BLaER1 treated with 17β-estradiol and CSF1 and Interleukin-3, amounts not matched to agents 10 nM and 100 nM (cell line): ENCODE measurements around the gene CDR2L.

Experiments used
- H3K27ac ChIP-seq, 11 experiments: shearing (Covaris generic); formaldehyde crosslinking; 2 replicates each; pipeline ENCODE4 v1.8.1; 2022
- H3K27me3 ChIP-seq, 11 experiments: shearing (Covaris generic); formaldehyde crosslinking; 2 replicates each; pipeline ENCODE4 v1.8.1; 2022
- H3K36me3 ChIP-seq, 11 experiments: shearing (Covaris generic); formaldehyde crosslinking; 2 replicates each; pipeline ENCODE4 v1.8.1; 2022
- H3K4me1 ChIP-seq, 10 experiments: shearing (Covaris generic); formaldehyde crosslinking; 2 replicates each; pipeline ENCODE4 v1.8.1; 2022
- H3K4me2 ChIP-seq, 11 experiments: shearing (Covaris generic); formaldehyde crosslinking; 2 replicates each; pipeline ENCODE4 v1.8.1; 2022
- H3K4me3 ChIP-seq, 10 experiments: shearing (Covaris generic); formaldehyde crosslinking; 2 replicates each; pipeline ENCODE4 v1.8.1; 2022
- H3K9ac ChIP-seq, 11 experiments: shearing (Covaris generic); formaldehyde crosslinking; 2 replicates each; pipeline ENCODE4 v1.8.1; 2022
- H3K9me3 ChIP-seq, 11 experiments: shearing (Covaris generic); formaldehyde crosslinking; replicated peaks in 1 of 11; 2 replicates each; pipeline ENCODE4 v1.8.1; 2022
- H4K20me1 ChIP-seq, 11 experiments: shearing (Covaris generic); formaldehyde crosslinking; 2 replicates each; pipeline ENCODE4 v1.8.1; 2022
- Cebpa-rat ChIP-seq, 11 experiments: shearing (Covaris generic); IDR thresholded peaks; 2 replicates each; pipeline ENCODE4 v1.8.1; 2022

CDR2L gene

DNA sequence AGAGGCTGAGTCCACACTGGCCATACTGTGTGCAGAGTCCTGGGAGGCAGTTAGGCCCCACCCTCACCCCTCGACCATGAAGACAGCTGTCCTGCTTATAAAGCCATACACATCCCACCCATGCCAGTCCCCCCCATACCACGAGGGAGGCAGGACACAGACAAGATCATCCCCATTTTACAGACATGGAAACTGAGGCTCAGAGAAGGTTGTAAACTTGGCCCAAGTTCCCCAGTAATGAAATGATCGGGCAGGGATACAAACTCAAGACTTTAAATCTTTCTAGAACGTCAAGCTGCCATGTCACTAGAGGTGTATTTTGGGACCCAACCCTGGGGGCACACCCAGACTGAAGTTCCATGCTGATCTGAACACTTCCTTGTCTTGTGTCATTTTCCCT lies 31.3 kb upstream of the CDR2L start:
- Histone ChIP-seq H3K4me1 (peaks cover 6 to 28% (median 12%) of the 10 kb centered on the region in 10 experiments; a peak in 14 of 20 replicates), H3K9ac (no peak overlapping the region), H3K4me2 (peak overlapping the region in 1 of 11 experiments; percentile 21; a peak in 3 of 22 replicates), H3K4me3 (no peak overlapping the region), H3K27ac (no peak overlapping the region), H3K27me3 (no peaks in the 10 kb centered on the region; a peak in 1 of 22 replicates), H4K20me1 (peaks cover 0 to 10% (median 0%) of the 10 kb centered on the region in 11 experiments; a peak in 3 of 22 replicates), H3K9me3 (no peaks in the 10 kb centered on the region), H3K36me3 (no peaks in the 10 kb centered on the region)
- no peak for TF ChIP-seq Cebpa-rat (IDR thresholded peaks at IDR 0.05)

DNA sequence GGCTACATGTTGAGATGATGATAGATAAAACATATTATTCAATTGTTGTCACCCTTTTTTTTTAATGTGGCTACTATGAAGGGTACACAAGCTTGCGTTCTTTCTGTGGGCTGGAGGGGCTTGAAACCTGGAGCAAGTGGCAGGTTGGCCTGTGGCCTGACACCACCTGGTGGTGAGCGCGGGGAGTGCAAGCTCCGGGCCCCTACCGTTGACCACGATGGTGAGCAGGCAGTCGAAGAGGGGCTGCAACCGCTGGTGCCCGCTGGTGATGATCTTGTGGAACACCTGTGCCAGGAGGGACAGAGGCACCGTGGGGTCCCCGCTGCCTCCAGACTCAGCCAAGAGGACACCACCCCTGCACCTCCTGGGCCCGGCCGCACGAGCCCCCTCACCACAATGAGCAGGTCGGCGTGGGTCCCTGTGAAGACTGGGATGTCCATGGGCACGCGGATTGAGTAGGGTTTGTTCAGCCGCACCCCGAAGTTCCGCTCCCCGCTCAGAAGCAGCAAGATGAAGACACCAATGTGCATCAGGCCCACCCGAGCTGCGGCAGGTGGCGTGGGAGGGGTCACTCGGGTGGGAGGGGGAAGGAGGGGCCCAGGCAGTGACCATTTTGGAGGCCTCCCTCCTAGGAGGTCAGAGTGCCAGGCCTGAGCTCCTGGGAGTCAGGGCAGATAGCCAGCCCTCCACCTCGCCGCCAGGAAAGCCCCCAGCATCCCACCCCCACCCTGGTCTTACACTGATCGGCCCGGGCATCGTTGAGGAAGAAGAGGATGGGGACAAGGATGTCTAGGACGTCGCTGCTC lies 29.3 kb upstream of the CDR2L start:
- peaks cover 6 to 28% (median 12%) of the 10 kb centered on the region in 10 experiments; a peak in 14 of 20 replicates for H3K4me1 ChIP-seq
- no peaks in the 10 kb centered on the region; a peak in 1 of 22 replicates for H3K27me3 ChIP-seq
- TF ChIP-seq Cebpa-rat (IDR thresholded peaks at IDR 0.05): no peak
- H4K20me1 ChIP-seq: peaks cover 0 to 10% (median 0%) of the 10 kb centered on the region in 11 experiments; a peak in 2 of 22 replicates
- H3K27ac ChIP-seq: no peak overlapping the region
- no peak overlapping the region for H3K9ac ChIP-seq
- H3K4me3 ChIP-seq: no peak overlapping the region
- no peaks in the 10 kb centered on the region for H3K9me3 ChIP-seq
- H3K4me2 ChIP-seq: no peak overlapping the region
- no peaks in the 10 kb centered on the region for H3K36me3 ChIP-seq

- H3K4me3 ChIP-seq: no peak overlapping the region
- peaks cover 0 to 18% (median 9%) of the 10 kb centered on the region in 10 experiments; a peak in 13 of 20 replicates for H3K4me1 ChIP-seq
- H3K36me3 ChIP-seq: no peaks in the 10 kb centered on the region
- H3K9ac ChIP-seq: no peak overlapping the region
- peaks cover 0 to 10% (median 0%) of the 10 kb centered on the region in 11 experiments; a peak in 2 of 22 replicates for H4K20me1 ChIP-seq
- H3K27me3 ChIP-seq: no peaks in the 10 kb centered on the region
- H3K9me3 ChIP-seq: no peaks in the 10 kb centered on the region
- peak overlapping the region in 1 of 11 experiments; percentile 3; a peak in 1 of 22 replicates for H3K4me2 ChIP-seq
- no peak overlapping the region for H3K27ac ChIP-seq
- no peak for TF ChIP-seq Cebpa-rat (IDR thresholded peaks at IDR 0.05)
These were observed 27.5 kb upstream of the CDR2L start for GRCh38 chr17:74959826-74960515.

DNA sequence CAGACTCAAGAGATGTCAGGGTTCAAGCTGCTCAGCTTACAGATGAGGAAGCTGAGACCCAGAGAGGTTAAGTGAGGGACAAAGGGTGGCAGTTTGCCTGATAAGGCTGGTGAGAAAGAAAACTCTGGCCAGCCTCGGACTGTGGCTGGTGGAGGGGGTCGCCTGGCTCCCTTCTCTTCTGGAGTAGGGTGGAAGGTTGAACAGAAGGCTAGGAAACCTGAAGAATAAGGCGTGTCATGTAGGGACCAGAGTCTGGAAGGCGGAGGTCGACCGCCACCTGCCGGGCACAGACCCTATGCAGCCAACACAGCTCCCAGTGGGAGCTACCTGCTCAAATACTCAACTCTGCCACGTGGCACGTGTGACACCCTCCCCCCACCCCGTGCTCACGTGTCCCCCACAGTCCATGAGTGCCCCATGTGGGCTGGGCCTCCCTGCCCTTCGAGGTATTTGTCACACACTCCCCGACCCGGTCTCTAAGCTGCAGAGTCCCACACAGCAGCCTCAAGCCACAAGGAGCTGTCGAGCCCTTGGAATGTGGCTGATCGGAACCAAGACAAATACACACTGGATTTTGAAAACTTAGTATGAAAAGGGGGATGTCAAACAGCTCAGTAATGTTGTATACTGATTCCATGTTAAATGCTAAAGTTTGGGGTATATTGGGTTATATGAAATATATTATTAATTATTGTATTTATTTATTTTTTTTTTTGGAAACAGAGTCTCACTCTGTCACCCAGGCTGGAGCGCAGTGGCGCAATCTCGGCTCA lies 26.7 kb upstream of the CDR2L start:
- Histone ChIP-seq H3K9me3 (no peaks in the 10 kb centered on the region), H3K9ac (no peak overlapping the region), H3K36me3 (no peaks in the 10 kb centered on the region), H3K4me1 (peaks cover 0 to 11% (median 2%) of the 10 kb centered on the region in 10 experiments; a peak in 7 of 20 replicates), H3K4me3 (no peak overlapping the region), H3K4me2 (peak overlapping the region in 2 of 11 experiments; percentile 3 to 24; a peak in 2 of 22 replicates), H3K27me3 (no peaks in the 10 kb centered on the region), H4K20me1 (peaks cover 0 to 10% (median 0%) of the 10 kb centered on the region in 11 experiments; a peak in 2 of 22 replicates), H3K27ac (no peak overlapping the region)
- no peak for TF ChIP-seq Cebpa-rat (IDR thresholded peaks at IDR 0.05)

DNA sequence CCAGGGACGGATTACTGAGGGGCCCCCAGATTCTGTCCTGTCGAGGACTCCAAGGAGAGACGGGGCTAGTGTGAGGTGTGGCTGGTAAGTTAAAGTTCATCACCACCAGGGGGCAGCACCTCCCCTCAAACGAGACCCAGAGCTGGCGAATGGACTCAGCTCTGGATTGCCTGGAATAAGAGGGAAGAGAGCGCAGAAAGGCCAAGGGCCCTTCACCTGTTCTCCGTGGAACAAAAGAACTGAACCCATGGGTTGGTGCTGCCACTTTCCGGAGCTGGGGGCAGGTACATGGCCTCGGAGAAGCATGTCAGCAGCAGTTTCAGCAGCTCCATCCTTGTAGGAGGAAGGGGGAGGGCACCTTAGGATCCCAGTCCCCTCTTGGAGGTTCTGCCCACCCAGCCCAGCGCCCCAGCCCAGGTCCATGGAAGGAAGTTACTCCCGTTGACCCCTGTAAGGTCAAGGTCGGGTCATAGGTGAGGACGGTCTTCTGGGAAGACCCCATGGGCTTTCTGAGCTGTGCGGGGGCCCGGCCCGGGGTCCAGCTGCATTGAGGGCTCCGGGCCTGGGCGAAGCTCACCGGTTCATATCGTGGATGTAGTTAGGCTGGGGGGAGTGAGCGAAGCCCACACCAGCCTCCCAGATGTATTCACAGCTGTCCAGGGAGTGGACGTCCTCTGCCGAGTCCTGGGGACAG lies 25.6 kb upstream of the CDR2L start:
- Histone ChIP-seq H3K9ac (no peak overlapping the region), H3K27me3 (no peaks in the 10 kb centered on the region), H4K20me1 (peaks cover 0 to 10% (median 0%) of the 10 kb centered on the region in 11 experiments; a peak in 2 of 22 replicates), H3K4me3 (no peak overlapping the region), H3K36me3 (no peaks in the 10 kb centered on the region), H3K4me1 (peaks cover 0 to 8% (median 0%) of the 10 kb centered on the region in 10 experiments; a peak in 6 of 20 replicates), H3K4me2 (peak overlapping the region in 2 of 11 experiments; percentile 16 to 21; a peak in 2 of 22 replicates), H3K27ac (no peak overlapping the region), H3K9me3 (no peaks in the 10 kb centered on the region)
- no peak for TF ChIP-seq Cebpa-rat (IDR thresholded peaks at IDR 0.05)

GRCh38 chr17:74962622-74963394 lies 24.6 kb upstream of the CDR2L start:
- no peak overlapping the region for H3K4me3 ChIP-seq
- H4K20me1 ChIP-seq: peaks cover 0 to 10% (median 0%) of the 10 kb centered on the region in 11 experiments; a peak in 2 of 22 replicates
- no peaks in the 10 kb centered on the region for H3K9me3 ChIP-seq
- no peak for TF ChIP-seq Cebpa-rat (IDR thresholded peaks at IDR 0.05)
- no peak overlapping the region for H3K4me2 ChIP-seq
- no peak overlapping the region for H3K27ac ChIP-seq
- H3K9ac ChIP-seq: peak overlapping the region in 4 of 11 experiments; percentile 5 to 18 (median 12); a peak in 1 of 22 replicates
- H3K36me3 ChIP-seq: no peaks in the 10 kb centered on the region
- no peaks in the 10 kb centered on the region for H3K27me3 ChIP-seq
- peaks cover 0 to 8% (median 0%) of the 10 kb centered on the region in 10 experiments; a peak in 4 of 20 replicates for H3K4me1 ChIP-seq

DNA sequence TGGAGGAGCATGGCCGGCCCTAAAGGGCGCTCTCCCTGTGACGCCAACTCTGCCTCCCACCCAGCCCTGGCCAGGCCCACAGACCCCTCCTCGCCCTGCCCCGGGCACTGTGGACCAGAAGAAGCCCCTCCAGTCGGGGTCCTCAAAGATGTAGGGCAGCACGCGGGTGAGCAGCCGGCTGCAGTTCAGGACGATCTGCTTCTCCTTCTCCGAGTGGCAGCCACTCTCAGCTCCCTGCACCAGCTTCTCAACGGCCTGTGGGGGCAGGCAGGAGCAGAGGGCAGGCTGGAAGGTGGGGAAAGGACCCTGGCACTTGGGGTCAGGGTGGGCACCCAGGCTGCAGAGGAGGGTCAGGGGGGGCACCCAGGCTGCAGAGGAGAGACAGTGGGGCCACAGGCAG lies 23.8 kb upstream of the CDR2L start:
- no peaks in the 10 kb centered on the region for H3K9me3 ChIP-seq
- TF ChIP-seq Cebpa-rat (IDR thresholded peaks at IDR 0.05): no peak
- no peaks in the 10 kb centered on the region for H3K36me3 ChIP-seq
- peaks cover 0 to 12% (median 0%) of the 10 kb centered on the region in 11 experiments; a peak in 3 of 22 replicates for H4K20me1 ChIP-seq
- no peak overlapping the region for H3K9ac ChIP-seq
- H3K4me1 ChIP-seq: peaks cover 0 to 8% (median 0%) of the 10 kb centered on the region in 10 experiments; a peak in 4 of 20 replicates
- H3K4me3 ChIP-seq: no peak overlapping the region
- no peak overlapping the region for H3K4me2 ChIP-seq
- no peak overlapping the region for H3K27ac ChIP-seq
- no peaks in the 10 kb centered on the region for H3K27me3 ChIP-seq
